HCT116 (cell line): ENCODE measurements around the gene DOCK3.

Experiments used
- CTCF ChIP-seq, 3 experiments: fragments of 200-600 bp in 1 of 3; sonication (generic) in 1 of 3; IDR thresholded peaks in 2 of 3; conservative IDR thresholded peaks in 1 of 3; 2 replicates each; pipeline ENCODE4 v1.5.1; 2012 to 2017; ENCODE audit warnings: low read depth in 2 of 3, low read length in 2 of 3, antibody characterized with exemption in 1 of 3, borderline replicate concordance in 1 of 3, control low read depth in 1 of 3, mild to moderate bottlenecking in 1 of 3, mixed read lengths in 1 of 3, mixed run types in 1 of 3, moderate library complexity in 1 of 3; ENCODE audit not compliant: insufficient read depth in 1 of 3
- MAX ChIP-seq: IDR thresholded peaks from 2 replicates; pipeline ENCODE4 v1.6.1; 2012
- REST ChIP-seq: IDR thresholded peaks from 2 replicates; pipeline ENCODE4 v1.6.1; 2012; ENCODE audit warnings: low read depth

DNA sequence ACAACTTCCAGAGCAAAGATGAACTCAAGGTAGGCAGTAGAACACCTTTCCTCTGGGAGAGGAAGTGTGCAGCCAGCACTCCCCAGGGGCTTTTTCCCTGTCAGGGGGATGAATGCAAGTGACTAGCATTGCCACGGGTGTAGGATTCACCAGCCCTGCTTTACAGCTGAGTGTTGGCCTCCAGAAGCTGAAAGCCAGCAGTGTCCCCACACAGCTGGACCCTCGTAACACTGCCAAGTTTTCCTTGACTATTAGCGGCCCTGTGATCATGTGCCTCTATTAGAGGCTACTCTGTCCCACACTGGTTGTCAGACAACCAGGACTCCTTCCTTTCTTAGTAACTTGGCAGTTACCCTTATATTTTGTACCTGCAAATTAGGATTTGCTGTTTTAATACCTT, 605.4 kb downstream of the DOCK3 start:
- TF ChIP-seq CTCF (IDR thresholded peaks at IDR 0.05 in 2 of 3, conservative IDR thresholded peaks at IDR 0.05 in 1 of 3; ENCODE audit: borderline replicate concordance in 1 of 3, insufficient read depth in 1 of 3, low read depth in 2 of 3, low read length in 2 of 3), result no peak
- TF ChIP-seq MAX, result no peak
- no peak for TF ChIP-seq REST
